Pancreas (tissue), 10 donors: ENCODE data around the gene IZUMO1. TPM values are rescaled to one million over a fixed set of nuclear protein-coding genes. Genes with fewer than 3 reads are reported as not detected.

ENCODE experiments used
- ATAC-seq, 4 donors: fragments of 200-7000 bp; cut with Tn5 transposase; one replicate each; pipeline versions ENCODE4 v1.8.0 to v1.9.1; 2020; ENCODE audit warnings: mild to moderate bottlenecking in 4 of 4, moderate library complexity in 4 of 4
- DNase-seq, 6 donors: peaks; one replicate each; pipeline ENCODE4 v3.0.0-alpha.2; 2020
- FAIRE-seq: peaks from 2 replicates; lab custom pipeline; 2012; peaks lifted over from hg19 to GRCh38; lab: Jason Lieb, UNC
- H3K27ac ChIP-seq, 4 donors: fragments of 200-600 bp; sonication (generic); 1 replicate in 3 of 4; 2 replicates in 1 of 4; pipeline versions ENCODE4 v1.5.0 to v1.8.0; 2020
- H3K27me3 ChIP-seq, 4 donors: fragments of 200-600 bp; one replicate each; pipeline ENCODE4 v1.8.0; 2021
- H3K36me3 ChIP-seq, 3 donors: fragments of 200-600 bp; sonication (generic) in 1 of 3; one replicate each; pipeline versions ENCODE4 v1.5.0 to v1.8.0; 2020 to 2021
- H3K4me1 ChIP-seq, 3 donors: fragments of 200-600 bp; one replicate each; pipeline ENCODE4 v1.8.0; 2021
- H3K4me3 ChIP-seq, 4 donors: fragments of 200-600 bp; sonication (generic) in 2 of 4; one replicate each; pipeline versions ENCODE4 v1.5.0 to v1.8.0; 2020 to 2021
- H3K9me3 ChIP-seq, 4 donors: fragments of 200-600 bp; one replicate each; pipeline ENCODE4 v1.8.0; 2021
- CTCF ChIP-seq, 4 donors: fragments of 200-600 bp; sonication (generic) in 3 of 4; IDR thresholded peaks; one replicate each; pipeline versions ENCODE4 v1.5.0 to v1.8.0; 2021; ENCODE audit warnings: antibody characterized with exemption in 4 of 4
- WGBS, 2 donors: extraction: QIAGEN DNeasy Blood & Tissue Kit; methylation state at CpG; one replicate each; pipeline ENCODE4 v1.1.7; 2013; 5-methylcytosine and 5-hydroxymethylcytosine counted together
- intact Hi-C, 3 donors: fragments of 100-400 bp; cut with DNase I; formaldehyde crosslinking; loops; one replicate each; pipeline versions ENCODE4 v1.11.1 to v1.14.2; 2022
- polyA plus RNA-seq, 2 donors: library from polyadenylated mRNA; stranded (reverse); fragments of 200-250 nt; gene quantifications; one replicate each; pipeline ENCODE4 v1.2.3, GENCODE V29; 2013
- total RNA-seq, 6 donors: library from RNA; stranded (reverse); fragmentation: NEBNext Ultra II Directional in 4 of 6; extraction: Animal tissue kit (Norgen Biotek cat#: 25700) in 4 of 6; gene quantifications; one replicate each; pipeline versions ENCODE4 v1.2.1 to v1.2.4, GENCODE V29; 2021 to 2023
- donor health status: healthy with polysubstance abuse.
- donor health status: DM: no; HTN: no; CAD: no; lungs with moderate emphysema.
- donor health status: DM: no; HTN: no; CAD: no.
- donor health status: control.
- donor health status: control.
- donor health status: Bipolar disorder and iron deficiency.
- donor health status: DM: yes; HTN: yes; CAD: no.
- donor health status: DM: no; HTN: no; CAD: no.
- donor health status: DM: no; HTN: no; CAD: no.
- donor health status: DM: yes; HTN: yes; CAD: no.

The IZUMO1 gene
- total and polyA plus RNA-seq, 8 donors, result 0.73 to 4.6 (median 2.1) TPM

GRCh38 chr19:48731452-48731851, 15.3 kb downstream of the IZUMO1 start:
- DNase-seq, result no peak
- Histone ChIP-seq H3K4me1 (no peaks in the 10 kb centered on the region), H3K27me3 (no peaks in the 10 kb centered on the region), H3K9me3 (no peaks in the 10 kb centered on the region), H3K36me3 (no peaks in the 10 kb centered on the region), H3K27ac (no peak overlapping the region), H3K4me3 (no peak overlapping the region)
- no peak for ATAC-seq
- TF ChIP-seq CTCF (IDR thresholded peaks at IDR 0.05), result no peak
- no peak for FAIRE-seq
- intact Hi-C loops, result no loop called here
- WGBS, 2 donors, result 91 to 93% methylated on average over 4 of the region's 4 CpGs

GRCh38 chr19:48728911-48729664, 17.6 kb downstream of the IZUMO1 start:
- intact Hi-C loops, result no loop called here
- Histone ChIP-seq H3K36me3 (no peaks in the 10 kb centered on the region), H3K27ac (no peak overlapping the region), H3K27me3 (no peaks in the 10 kb centered on the region), H3K9me3 (no peaks in the 10 kb centered on the region), H3K4me3 (no peak overlapping the region), H3K4me1 (no peaks in the 10 kb centered on the region)
- no peak for TF ChIP-seq CTCF (IDR thresholded peaks at IDR 0.05)
- FAIRE-seq (no peak), ATAC-seq (peak in 1 of 4 donors; percentile 11), DNase-seq (peak in 1 of 6 donors; percentile 58)
- 80 to 85% methylated on average over 52 to 77 of the region's 77 CpGs for WGBS, 2 donors

DNA sequence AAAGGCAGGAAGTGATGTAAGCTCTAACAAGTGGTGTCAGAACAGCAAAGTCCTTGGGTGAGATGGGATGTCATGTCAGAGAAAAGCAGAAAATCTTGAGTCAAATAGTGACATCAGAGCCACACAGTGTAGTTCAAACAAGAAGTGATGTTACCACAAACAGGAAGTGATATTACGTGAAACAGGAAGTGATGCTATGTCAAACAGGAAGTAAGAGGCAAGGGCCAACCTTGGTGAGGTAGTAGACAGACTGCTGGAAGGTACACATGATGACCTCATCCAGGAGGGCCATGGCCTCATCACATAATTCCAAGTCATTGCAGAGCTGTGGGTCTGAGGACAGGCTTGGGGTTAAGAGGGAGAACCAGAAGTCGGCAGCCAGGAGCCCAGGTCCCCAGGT, 20.2 kb downstream of the IZUMO1 start:
- Histone ChIP-seq H3K36me3 (no peaks in the 10 kb centered on the region), H3K27ac (no peak overlapping the region), H3K4me3 (no peak overlapping the region), H3K4me1 (no peaks in the 10 kb centered on the region), H3K9me3 (no peaks in the 10 kb centered on the region), H3K27me3 (no peaks in the 10 kb centered on the region)
- ATAC-seq (no peak), FAIRE-seq (no peak), DNase-seq (peak in 1 of 6 donors; percentile 14)
- TF ChIP-seq CTCF (IDR thresholded peaks at IDR 0.05), result no peak
- WGBS, 2 donors, result 88 to 94% methylated on average over 2 of the region's 2 CpGs
- intact Hi-C loops, result no loop called here

DNA sequence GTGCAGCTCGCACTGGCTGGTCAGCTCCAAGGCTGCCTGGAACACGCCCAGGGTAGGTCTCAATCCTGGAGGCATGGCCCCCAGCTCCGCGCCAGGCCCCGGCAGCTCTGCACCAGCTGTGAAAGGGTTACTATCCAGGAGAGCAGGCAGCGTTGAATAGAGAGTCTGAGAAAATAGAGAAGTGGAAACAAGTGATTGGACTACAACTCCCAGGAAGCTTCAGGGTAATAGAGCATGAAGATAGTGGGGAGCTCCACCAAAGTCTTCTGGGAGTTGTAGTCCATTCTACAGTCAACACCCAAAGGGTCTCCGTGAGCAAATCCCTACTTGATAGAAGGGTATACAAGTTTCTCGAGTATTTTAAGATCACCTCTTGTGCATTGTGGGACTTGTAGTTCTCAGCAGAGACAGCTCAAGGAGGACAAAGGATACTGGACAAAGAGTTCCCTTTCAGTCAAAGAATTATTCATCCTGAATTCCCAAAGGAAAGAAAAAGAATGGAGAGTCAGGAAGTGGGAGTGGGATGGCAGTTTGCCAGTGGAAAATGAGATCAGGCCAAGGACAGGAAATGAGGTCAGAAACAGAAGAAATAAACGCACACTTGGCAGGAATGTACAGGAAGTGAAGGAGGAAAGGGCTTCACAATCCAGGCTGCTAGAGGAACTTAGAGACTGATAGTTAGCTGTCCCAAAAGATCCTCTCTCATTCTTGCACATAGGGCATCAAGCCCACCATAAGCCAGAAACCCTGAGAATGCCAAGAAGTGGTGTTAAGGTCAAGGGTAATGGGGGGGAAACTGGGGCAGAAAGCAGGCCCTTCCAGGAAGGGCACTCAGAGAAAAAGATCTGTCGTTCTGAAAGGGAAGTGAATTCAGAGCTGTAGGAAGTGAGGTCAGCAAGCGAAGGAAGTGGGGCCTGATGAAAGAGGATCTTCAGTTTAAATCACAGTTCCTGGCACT, 21.6 kb downstream of the IZUMO1 start:
- TF ChIP-seq CTCF (IDR thresholded peaks at IDR 0.05), result no peak
- no peak for FAIRE-seq
- H3K9me3 ChIP-seq, result no peaks in the 10 kb centered on the region
- H3K27me3 ChIP-seq, result no peaks in the 10 kb centered on the region
- ATAC-seq, result peak in 3 of 4 donors; percentile 11 to 35 (median 26)
- intact Hi-C loops, result no loop called here
- peak overlapping the region; percentile 7 to 59 (median 50) for H3K27ac ChIP-seq
- DNase-seq, result peak in 3 of 6 donors; percentile 17 to 64 (median 57)
- H3K4me3 ChIP-seq, result no peak overlapping the region
- H3K36me3 ChIP-seq, result no peaks in the 10 kb centered on the region
- WGBS, 2 donors, result 63 to 66% methylated on average over 11 of the region's 11 CpGs
- no peaks in the 10 kb centered on the region for H3K4me1 ChIP-seq
